GM10847 (cell line): Measurements from ENCODE around the gene SPIB.

ENCODE experiments used
- POLR2A ChIP-seq: IDR thresholded peaks from 2 replicates; pipeline ENCODE4 v1.6.1; 2011; ENCODE audit not compliant: insufficient read length; ENCODE audit errors: extremely low read depth

SPIB gene

DNA sequence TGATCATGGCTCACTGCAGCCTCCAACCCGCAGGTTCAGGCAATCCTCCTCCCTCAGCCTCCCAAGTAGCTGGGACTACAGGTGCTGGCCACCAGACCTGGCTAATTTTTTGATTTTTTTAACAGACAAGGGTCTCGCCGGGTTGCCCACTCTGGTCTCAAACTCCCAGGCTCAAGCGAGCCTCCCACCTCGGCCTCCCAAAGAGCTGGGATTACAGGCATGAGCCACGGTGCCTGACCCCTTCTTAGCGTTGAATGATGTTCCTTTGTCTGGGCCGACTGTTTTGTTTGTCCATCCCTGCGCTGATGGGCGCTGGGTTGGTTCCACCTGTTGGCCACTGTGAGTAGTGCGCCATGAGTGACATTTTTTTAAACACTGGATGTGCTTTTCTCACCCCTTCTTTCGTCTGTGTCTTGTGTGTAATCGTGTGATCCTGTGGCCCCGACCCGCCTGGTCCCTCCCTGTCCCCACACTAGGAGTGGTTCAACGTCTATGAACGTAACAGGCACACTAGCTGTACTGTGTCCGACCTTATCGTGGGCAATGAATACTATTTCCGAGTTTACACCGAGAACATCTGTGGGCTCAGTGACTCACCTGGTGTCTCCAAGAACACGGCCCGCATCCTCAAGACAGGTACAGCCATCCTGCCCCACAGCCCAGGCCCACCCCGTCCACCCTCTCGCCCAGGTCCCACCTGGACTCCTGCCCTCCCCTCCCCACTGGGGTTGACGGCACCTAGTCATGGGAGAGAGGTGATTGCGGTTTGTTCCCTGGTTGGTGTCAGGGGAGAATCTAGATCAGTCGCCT, 42.5 kb downstream of the SPIB start:
- TF ChIP-seq POLR2A: no peak

DNA sequence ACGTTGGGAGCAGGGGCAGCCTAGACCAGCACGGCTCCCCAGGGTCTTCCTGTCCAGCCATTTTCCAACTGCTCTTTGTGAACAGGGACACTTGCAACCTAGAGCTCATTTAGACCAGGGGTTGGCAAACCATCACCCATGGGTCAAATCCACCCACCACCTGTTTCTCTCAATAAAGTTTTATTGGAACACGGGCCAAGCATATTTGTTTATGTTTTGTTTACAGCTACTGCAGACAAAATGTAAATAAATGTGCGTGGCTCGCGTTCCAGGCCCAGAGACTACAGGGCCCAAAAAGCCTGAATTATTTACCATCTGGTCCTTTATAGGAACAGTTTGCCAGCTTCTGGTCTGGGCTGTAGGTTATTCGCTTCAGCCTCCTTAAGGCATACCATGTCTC, 44.2 kb downstream of the SPIB start:
- TF ChIP-seq POLR2A: no peak

DNA sequence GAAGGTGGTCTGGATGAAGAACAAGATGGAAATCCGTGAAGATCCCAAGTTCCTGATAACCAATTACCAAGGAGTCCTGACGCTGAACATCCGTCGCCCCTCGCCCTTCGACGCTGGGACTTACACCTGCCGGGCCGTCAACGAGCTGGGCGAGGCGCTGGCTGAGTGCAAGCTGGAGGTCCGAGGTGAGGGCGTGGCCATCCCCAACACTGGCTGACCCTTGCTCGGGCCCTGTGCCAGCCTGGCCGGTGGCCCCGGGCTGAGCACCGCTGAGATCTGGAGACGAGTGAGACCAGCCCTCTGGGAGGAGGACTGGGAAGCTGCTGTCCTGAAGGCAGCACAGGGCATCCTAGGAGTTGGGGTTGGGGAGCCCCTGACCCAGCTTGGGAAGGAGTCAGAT, 45.6 kb downstream of the SPIB start:
- TF ChIP-seq POLR2A: no peak

DNA sequence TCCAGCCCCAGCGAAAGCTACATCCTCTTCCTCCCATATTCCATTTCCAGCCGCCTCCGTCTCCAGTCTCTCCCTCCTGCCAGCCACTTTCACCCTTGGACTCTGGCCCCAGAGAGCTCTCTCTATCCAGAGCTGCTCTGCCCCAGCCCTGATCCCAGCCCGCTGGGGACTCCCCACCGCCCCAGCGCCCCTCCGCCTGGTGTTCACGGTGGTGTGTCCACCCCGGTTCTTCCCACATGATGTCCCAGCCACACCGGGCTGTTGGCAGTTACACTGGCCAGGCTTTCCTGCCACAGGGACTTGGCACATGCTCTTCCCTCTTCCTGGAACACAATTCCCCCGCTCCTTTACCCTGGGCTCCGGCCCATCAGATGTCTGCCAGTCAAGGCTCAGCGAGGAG, 46.3 kb downstream of the SPIB start:
- TF ChIP-seq POLR2A: no peak

DNA sequence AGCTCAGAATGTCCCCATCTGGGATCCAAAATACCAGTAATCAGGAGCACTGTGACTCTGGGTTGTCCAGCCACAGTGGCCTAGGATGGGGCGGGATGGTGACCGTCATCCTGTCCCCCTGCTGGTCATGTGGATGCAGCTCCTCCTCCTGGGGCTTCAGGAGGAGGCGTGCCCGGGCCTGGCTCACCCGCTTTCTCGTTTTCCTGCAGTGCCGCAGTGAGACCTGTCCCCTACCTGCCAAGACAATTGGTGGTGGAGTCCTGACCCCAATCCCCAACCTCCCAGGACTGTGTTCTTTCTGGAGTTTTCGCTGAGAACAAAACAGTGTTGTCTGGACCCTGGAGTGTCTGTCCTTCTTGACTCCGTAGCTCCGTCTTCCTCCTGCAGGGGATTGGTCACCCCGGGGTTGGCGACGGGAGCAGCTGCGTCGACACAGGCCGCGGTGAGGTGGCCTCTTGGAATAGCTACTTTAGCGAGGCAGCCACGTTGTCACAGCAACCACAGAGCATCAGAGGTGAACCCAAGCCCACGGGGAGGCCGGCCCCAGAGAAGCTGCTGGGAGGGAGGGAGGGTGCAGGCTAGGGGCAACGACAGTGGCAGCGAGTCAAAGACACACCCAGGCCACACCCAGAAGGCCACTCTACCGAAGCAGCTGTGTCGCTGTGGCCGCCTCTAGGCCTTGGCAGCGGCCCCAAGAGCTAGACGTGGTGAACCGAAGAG, 47.4 kb downstream of the SPIB start:
- no peak for TF ChIP-seq POLR2A

DNA sequence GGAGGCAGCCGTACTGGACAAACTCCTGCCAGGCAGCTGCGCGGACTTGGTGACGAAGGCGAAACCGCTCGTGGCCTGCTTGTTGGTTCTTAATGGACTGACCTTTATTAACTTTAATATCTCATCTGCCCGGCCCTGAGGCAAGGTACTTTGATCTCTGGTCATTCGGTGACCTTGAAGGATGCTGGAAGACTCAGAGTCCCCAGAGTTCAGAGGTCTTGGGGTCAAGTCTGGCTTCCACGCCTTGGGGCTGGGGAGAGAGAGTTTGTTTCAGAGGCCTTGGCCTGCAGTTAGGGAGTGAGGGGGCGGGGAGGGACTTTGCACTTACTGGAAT, 47.9 kb downstream of the SPIB start:
- no peak for TF ChIP-seq POLR2A

DNA sequence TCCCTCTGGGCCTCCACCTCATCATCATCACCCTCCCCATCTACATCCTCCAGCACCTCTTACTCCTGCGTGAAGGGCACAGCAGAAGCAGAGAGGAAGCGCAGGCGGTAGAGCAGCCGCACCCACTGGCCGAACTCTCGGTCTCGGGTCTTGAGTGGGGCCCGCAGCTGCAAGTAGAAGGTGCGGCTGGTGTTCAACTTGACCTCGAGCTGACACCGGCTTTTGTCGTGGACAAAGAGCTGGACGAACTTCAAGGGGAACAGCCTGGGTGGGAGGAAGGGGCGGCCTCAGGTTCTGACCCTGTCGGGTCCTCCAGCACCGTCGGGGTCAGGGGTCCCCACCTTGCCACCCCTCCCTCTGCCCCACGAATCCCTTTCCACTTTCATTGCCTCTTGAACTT, 48.8 kb downstream of the SPIB start:
- TF ChIP-seq POLR2A: no peak

DNA sequence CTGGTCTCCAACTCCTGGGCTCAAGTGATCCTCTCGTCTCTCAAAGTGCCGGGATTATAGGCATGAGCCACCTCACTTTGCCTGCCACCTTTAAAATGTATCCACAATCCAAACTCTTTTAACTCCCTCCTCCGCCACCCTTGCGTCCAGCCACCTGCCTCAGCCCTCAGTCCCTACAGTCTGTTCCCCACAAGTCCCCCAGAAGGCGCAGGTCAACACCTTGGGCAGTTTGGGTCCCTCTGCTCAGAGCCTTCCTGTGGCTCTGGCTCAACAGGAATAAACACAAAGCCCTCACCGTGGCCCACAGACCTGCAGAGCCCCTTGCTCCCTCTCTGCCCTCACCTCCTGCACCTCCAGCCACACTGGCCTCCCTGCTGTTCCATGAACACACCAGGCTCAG, 50.1 kb downstream of the SPIB start:
- TF ChIP-seq POLR2A: no peak

DNA sequence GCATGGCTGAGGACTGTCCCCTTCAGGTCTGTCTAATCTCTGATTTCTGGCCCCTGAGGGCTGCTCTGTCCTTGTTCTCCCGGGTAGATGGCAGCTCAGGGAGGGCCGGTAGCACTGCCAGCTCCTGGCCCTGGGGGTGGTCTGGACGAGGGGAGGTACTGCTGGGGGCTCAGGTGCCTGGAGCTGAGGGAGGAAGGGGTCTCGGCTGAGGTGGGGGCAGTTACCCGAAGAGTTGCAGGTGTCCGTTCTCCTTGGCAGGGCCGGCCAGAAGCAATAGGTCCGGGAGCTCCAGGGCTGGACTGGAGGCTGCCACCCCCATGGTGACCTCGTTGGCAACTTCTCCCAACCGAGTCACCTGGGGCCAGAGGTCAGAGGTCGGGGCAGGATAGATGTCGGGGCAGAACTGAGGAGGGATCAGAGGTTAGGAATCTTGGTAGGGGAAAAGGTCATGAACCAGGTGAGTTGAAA, 56.4 kb downstream of the SPIB start:
- TF ChIP-seq POLR2A: no peak

DNA sequence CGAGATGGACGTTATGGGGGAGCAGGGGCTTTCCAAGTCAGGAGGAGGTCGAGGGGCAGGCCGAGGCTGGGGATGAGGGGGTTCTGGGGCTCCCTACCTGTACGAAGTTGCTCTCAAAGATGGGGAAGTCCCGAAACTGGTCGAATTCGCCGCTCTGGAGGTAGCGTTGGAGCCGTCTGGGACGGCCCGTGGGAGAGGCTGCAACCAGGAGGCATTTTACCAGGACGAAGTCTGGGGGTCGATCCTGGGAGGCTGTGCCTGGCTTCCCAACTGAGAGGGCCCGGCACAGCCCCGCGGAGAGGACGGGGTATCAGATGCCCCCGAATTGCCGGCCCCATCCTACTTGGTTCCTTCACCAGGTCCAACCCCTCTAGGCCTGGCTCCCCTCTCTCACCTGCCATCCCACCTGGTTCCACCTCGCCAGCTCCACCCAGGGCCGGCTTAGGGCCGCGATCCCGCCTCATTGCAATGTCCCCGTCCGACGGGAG, 57.0 kb downstream of the SPIB start:
- no peak for TF ChIP-seq POLR2A

DNA sequence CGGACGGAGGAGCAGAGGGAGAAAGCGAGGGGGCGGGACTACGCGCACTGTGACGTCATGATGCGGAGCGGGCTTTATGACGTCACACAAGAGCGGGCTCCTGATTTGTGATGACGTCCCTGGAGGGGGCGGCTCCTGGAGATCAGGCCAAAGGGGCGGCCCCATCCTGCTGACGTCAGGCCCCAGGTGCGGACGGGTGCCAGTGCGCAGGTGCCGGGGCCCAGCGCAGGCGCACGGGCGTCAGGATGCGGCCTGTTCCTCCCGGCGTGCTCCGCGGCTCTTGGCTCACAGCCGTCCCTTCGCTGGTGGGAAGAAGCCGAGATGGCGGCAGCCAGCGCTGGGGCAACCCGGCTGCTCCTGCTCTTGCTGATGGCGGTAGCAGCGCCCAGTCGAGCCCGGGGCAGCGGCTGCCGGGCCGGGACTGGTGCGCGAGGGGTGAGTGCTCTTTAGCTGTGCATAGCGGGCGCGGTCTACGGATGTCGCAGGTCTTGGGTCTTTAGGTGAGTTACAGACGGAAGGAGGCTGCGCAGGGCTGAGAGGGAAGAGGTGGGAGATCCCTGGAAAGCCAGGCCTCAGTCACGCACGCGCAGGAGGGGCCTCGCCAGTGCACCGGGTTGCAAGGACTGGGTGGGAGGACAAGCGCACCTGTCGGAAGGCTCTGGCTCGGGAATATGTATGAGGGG, 57.6 kb downstream of the SPIB start, which contains the start of the genes EMC10 and GARIN5A:
Gene EMC10, plus strand, starts transcription at position 284 of the 683 bp plus-strand sequence. Its CDS starts 38 bp downstream, at position 322.
Gene GARIN5A, minus strand, starts transcription at position 625 of the 683 bp plus-strand sequence. Its CDS starts 460 bp downstream, at position 165.
- peak; percentile 97 for TF ChIP-seq POLR2A

DNA sequence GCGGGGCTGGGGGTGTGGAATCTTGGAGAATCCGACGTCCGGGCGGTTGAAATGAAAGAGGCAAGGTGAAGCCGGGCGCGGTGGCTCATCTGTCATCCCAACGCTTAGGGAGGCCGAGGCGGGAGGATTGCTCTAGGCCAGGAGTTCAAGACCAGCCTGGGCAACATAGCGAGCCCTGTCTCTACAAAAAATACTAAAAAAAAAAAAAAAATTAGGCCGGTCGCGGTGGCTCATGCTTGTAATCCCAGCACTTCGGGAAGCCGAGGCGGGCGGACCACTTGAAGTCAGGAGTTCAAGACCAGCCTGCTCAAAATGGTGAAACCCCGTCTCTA, 58.1 kb downstream of the SPIB start:
- no peak for TF ChIP-seq POLR2A

DNA sequence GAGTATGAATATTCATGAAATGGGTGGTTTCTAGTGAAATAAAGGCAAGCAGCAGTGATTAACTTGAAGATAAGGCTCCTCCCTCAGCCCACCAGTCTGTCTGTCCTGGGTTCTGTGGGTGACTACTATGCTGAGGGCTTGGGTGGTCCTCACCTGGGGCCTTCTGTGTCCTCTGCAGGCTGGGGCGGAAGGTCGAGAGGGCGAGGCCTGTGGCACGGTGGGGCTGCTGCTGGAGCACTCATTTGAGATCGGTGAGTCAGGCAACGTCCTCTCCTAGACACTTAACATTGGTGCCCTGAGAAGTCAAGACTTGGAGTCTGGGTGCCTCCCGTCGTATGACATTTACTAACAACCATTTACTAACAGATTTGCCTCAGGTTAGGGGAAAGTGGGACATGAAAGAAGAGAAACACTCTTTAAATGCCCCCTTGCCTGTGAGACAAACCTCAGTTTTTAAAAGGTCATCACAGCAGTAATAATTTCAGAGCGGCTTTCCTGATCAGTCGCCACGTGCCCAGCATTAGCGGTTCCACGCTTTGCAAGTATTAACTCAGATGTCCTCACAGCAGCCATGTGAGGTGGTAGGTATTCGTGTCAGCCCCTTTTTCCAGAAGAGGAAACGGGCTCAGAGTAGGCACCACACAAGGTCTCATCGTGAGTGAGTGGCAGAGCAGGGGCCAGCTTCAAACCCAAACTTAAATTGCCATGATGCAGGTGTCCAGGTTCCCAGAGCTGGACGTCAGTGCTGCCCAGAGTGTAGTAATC, 59.2 kb downstream of the SPIB start:
- TF ChIP-seq POLR2A: no peak

DNA sequence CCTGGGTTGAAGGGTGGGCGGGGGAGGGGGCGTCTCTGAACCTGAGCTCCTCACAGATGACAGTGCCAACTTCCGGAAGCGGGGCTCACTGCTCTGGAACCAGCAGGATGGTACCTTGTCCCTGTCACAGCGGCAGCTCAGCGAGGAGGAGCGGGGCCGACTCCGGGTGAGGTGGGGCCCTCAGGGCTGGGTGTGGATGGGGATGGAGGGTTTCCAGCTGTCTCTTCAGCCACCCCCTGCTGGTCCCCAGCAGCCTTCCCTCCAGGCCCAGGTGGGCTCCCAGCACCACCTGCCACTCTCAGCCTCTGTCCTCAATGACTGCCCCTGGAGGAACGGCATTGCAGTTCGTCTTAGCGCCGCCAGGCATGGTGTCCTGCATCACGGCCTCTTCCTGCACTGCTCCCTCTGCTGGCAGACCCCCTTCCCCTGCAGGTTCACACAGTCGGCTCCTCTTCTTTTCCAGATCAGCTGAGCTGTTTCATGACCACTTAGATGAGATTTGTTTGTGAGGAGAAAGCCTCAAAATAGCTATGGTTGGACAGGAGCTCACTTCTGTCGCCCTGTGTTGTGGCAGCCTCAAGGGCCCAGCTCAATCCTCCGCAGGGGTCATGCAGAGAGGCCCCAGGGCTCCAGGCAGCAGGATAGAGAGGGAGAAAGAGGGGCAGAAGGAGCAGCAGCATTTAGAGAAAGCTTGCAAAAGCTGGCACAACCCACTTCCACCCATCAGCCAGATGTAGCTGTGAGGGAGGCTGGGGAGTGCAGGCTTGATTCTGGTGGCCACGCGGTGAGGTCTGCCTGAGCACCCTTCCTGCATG, 60.4 kb downstream of the SPIB start:
- TF ChIP-seq POLR2A: no peak
